Measurements from ENCODE around the gene SLC25A1. TPM values are rescaled to one million over a fixed set of nuclear protein-coding genes. Genes with fewer than 3 reads are reported as not detected.

The SLC25A1 gene
- total RNA-seq, 1 experiment from 2014 or later: 151 TPM

DNA sequence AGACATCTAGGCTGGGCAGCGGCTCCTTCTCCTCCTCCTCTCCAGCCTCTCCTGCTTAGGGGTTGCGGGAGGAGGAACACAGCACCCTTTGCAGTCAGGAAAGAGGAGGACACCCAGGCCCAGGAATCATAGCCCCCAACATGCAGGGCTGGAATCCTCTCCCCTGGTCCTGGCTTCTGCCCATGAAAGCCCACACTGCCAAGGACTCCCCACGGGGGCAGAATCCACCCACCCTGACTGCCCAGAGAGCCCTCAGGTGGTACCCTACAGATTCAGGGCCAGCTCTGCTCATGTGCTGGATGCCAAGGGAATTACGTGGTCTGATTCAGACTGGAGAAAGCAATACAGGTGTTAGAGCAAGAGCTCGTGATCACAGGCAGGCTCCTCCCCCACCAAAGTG is 38.6 kb downstream of the SLC25A1 start:
- no CpG with 5 or more reads among the region's 5 CpGs for WGBS (ENCODE audit: extremely low coverage, insufficient read length, low lambda C conversion rate)
- Histone ChIP-seq H2BK5ac (ENCODE audit: insufficient read length, low read length) (no peak overlapping the region), H2AFZ (ENCODE audit: low read length) (no peak overlapping the region), H3K4me1 (ENCODE audit: insufficient read depth, low read length) (no peaks in the 10 kb centered on the region), H4K8ac (replicated peaks; ENCODE audit: insufficient read length, low read depth, low read length) (no peak overlapping the region), H2BK15ac (ENCODE audit: low read depth, low read length) (no peak overlapping the region), H2BK120ac (ENCODE audit: low read depth, low read length, poor library complexity, severe bottlenecking) (no peak overlapping the region), H3K27me3 (ENCODE audit: insufficient read depth, low read length) (no peaks in the 10 kb centered on the region), H4K91ac (ENCODE audit: insufficient read length, low read depth, low read length) (no peak overlapping the region), H3K23me2 (ENCODE audit: insufficient read length, low read depth, low read length, poor library complexity, severe bottlenecking) (peaks cover 6% of the 10 kb centered on the region), H3T11ph (ENCODE audit: low read length) (no peak overlapping the region), H2AK5ac (ENCODE audit: insufficient read length, low read length) (no peak overlapping the region), H3K9me3 (ENCODE audit: control insufficient read depth, low read depth, low read length) (no peaks in the 10 kb centered on the region), H3K56ac (ENCODE audit: insufficient read length, low read depth, low read length) (no peak overlapping the region), H3K14ac (ENCODE audit: insufficient read depth, low read length) (no peak overlapping the region), H3K9ac (ENCODE audit: extremely low read depth, insufficient read length, low read length) (no peak overlapping the region), H3K4me2 (ENCODE audit: insufficient read depth, insufficient read length, low read length) (no peak overlapping the region), H3K79me2 (ENCODE audit: insufficient read depth, low read length) (peaks cover 3% of the 10 kb centered on the region; the same call in 1 of the 2 replicates), H3K79me1 (ENCODE audit: insufficient read depth, low read depth, low read length, poor library complexity, severe bottlenecking) (no peaks in the 10 kb centered on the region), H4K20me1 (ENCODE audit: control insufficient read depth, insufficient read depth, insufficient read length) (no peaks in the 10 kb centered on the region), H4K5ac (ENCODE audit: insufficient read length, low read depth, low read length) (no peak overlapping the region), H2BK12ac (ENCODE audit: insufficient read length, low read depth, low read length) (no peak overlapping the region), H2BK20ac (ENCODE audit: low read depth, low read length, poor library complexity, severe bottlenecking) (no peak overlapping the region), H3K27ac (ENCODE audit: insufficient read length, low read depth, low read length) (no peak overlapping the region), H3K18ac (ENCODE audit: insufficient read length, low read depth, low read length) (no peak overlapping the region), H3K4ac (ENCODE audit: low read depth, low read length) (no peak overlapping the region), H3K23ac (ENCODE audit: insufficient read length, low read depth, low read length) (no peak overlapping the region)
- no peak for DNase-seq
- peaks cover 28 to 68% (median 60%) of the 10 kb centered on the region in 3 experiments for H3K36me3 Mint-ChIP-seq (ENCODE audit: insufficient read depth in 1 of 3, low read depth in 3 of 3)
- peaks cover 5 to 8% of the 10 kb centered on the region in 2 experiments for H3K4me1 Mint-ChIP-seq
- no peaks in the 10 kb centered on the region for H3K27me3 Mint-ChIP-seq (ENCODE audit: low read depth)
- H3K9me3 Mint-ChIP-seq: no peaks in the 10 kb centered on the region
- TF ChIP-seq, protein P1, sequence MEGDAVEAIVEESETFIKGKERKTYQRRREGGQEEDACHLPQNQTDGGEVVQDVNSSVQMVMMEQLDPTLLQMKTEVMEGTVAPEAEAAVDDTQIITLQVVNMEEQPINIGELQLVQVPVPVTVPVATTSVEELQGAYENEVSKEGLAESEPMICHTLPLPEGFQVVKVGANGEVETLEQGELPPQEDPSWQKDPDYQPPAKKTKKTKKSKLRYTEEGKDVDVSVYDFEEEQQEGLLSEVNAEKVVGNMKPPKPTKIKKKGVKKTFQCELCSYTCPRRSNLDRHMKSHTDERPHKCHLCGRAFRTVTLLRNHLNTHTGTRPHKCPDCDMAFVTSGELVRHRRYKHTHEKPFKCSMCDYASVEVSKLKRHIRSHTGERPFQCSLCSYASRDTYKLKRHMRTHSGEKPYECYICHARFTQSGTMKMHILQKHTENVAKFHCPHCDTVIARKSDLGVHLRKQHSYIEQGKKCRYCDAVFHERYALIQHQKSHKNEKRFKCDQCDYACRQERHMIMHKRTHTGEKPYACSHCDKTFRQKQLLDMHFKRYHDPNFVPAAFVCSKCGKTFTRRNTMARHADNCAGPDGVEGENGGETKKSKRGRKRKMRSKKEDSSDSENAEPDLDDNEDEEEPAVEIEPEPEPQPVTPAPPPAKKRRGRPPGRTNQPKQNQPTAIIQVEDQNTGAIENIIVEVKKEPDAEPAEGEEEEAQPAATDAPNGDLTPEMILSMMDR (conservative IDR thresholded peaks at IDR 0.05): no peak
- no peak overlapping the region for H3K27ac Mint-ChIP-seq
- no peak overlapping the region for H3K4me3 Mint-ChIP-seq

Data from H9 (cell line).